8988T (cell line): Measurements from ENCODE around the gene SLC2A13.
"Not testable (repeated sequence)": the region's sequence is repeated elsewhere in the genome, so short reads cannot be mapped to it uniquely, and the experiment has no call there.

Experiments
- DNase-seq: peaks from one replicate; pipeline ENCODE4 v3.0.0; 2011

SLC2A13 gene

GRCh38 chr12:39922598-39922997, 183.3 kb downstream of the SLC2A13 start:
- not testable (repeated sequence) for DNase-seq

GRCh38 chr12:39920647-39921046, 185.2 kb downstream of the SLC2A13 start:
- no peak for DNase-seq

- DNase-seq: no peak
These were observed 185.7 kb downstream of the SLC2A13 start for GRCh38 chr12:39920222-39920621.

GRCh38 chr12:39919790-39920189, 186.1 kb downstream of the SLC2A13 start:
- DNase-seq: no peak

- no peak for DNase-seq
These were observed 190.6 kb downstream of the SLC2A13 start for GRCh38 chr12:39915249-39915648.

- no peak for DNase-seq
These were observed 193.5 kb downstream of the SLC2A13 start for GRCh38 chr12:39912211-39912980.

GRCh38 chr12:39906237-39906636, 199.6 kb downstream of the SLC2A13 start:
- DNase-seq: no peak

- DNase-seq: no peak
These were observed 200.7 kb downstream of the SLC2A13 start for GRCh38 chr12:39905152-39905551.

- no peak for DNase-seq
These were observed 203.1 kb downstream of the SLC2A13 start for GRCh38 chr12:39902821-39903220.

- DNase-seq: no peak
These were observed 208.6 kb downstream of the SLC2A13 start for GRCh38 chr12:39897315-39897714.

- DNase-seq: not testable (repeated sequence)
These were observed 212.5 kb downstream of the SLC2A13 start for GRCh38 chr12:39893388-39893787.

GRCh38 chr12:39892146-39892545, 213.7 kb downstream of the SLC2A13 start:
- no peak for DNase-seq

GRCh38 chr12:39887856-39888255, 218.0 kb downstream of the SLC2A13 start:
- DNase-seq: no peak

GRCh38 chr12:39886106-39886505, 219.8 kb downstream of the SLC2A13 start:
- DNase-seq: no peak

GRCh38 chr12:39884616-39885125, 221.2 kb downstream of the SLC2A13 start:
- no peak for DNase-seq

- DNase-seq: no peak
These were observed 222.5 kb downstream of the SLC2A13 start for GRCh38 chr12:39883411-39883810.

- no peak for DNase-seq
These were observed 227.1 kb downstream of the SLC2A13 start for GRCh38 chr12:39878753-39879152.

GRCh38 chr12:39875721-39876120, 230.2 kb downstream of the SLC2A13 start:
- no peak for DNase-seq

GRCh38 chr12:39874785-39875184, 231.1 kb downstream of the SLC2A13 start:
- no peak for DNase-seq

- no peak for DNase-seq
These were observed 232.8 kb downstream of the SLC2A13 start for GRCh38 chr12:39873065-39873464.

- no peak for DNase-seq
These were observed 233.5 kb downstream of the SLC2A13 start for GRCh38 chr12:39872425-39872824.

GRCh38 chr12:39868328-39868725, 237.6 kb downstream of the SLC2A13 start:
- DNase-seq: no peak

- no peak for DNase-seq
These were observed 238.1 kb downstream of the SLC2A13 start for GRCh38 chr12:39867631-39868327.

- no peak for DNase-seq
These were observed 239.7 kb downstream of the SLC2A13 start for GRCh38 chr12:39866135-39866534.
